Transverse colon (tissue), 3 donors: ENCODE measurements around the gene RFX3.

Source experiments
- EP300 ChIP-seq: sonication (generic); formaldehyde crosslinking; IDR thresholded peaks from one replicate; pipeline ENCODE4 v1.6.1; 2017; ENCODE audit warnings: antibody characterized with exemption, low read depth
- POLR2A ChIP-seq: fragments of 450-650 bp; IDR thresholded peaks from one replicate; pipeline ENCODE4 v1.6.1; 2016; ENCODE audit warnings: antibody characterized with exemption, mild to moderate bottlenecking, moderate library complexity
- TF ChIP-seq, protein P1 (sequence below), 5 experiments: fragments of 200-600 bp in 3 of 5; fragments of 450-650 bp in 2 of 5; sonication (generic) in 3 of 5; IDR thresholded peaks; 1 replicate in 2 of 5; 2 replicates in 3 of 5; pipeline ENCODE4 v1.5.1; 2016 to 2017; ENCODE audit warnings: antibody characterized with exemption in 5 of 5, inconsistent platforms in 3 of 5, mild to moderate bottlenecking in 2 of 5, moderate library complexity in 1 of 5

DNA sequence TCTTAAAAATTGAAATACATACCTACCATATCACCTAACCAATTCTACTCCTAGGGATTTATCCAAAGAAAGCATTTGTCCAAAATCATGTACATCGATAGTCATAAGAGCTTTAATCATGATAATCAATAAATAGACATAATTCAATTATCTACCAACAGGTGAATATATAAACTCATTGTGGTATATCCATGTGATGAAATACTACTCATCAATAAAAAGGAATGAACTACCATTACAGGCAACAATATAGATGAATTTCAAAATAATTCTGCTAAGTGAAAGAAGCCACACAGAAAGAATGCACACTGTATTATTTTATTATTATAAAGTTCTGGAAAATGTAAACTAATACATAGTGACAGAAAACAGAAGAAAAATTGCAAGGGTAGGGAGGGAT is 81.8 kb downstream of the RFX3 start:
- TF ChIP-seq POLR2A, result no peak
- TF ChIP-seq, protein P1, sequence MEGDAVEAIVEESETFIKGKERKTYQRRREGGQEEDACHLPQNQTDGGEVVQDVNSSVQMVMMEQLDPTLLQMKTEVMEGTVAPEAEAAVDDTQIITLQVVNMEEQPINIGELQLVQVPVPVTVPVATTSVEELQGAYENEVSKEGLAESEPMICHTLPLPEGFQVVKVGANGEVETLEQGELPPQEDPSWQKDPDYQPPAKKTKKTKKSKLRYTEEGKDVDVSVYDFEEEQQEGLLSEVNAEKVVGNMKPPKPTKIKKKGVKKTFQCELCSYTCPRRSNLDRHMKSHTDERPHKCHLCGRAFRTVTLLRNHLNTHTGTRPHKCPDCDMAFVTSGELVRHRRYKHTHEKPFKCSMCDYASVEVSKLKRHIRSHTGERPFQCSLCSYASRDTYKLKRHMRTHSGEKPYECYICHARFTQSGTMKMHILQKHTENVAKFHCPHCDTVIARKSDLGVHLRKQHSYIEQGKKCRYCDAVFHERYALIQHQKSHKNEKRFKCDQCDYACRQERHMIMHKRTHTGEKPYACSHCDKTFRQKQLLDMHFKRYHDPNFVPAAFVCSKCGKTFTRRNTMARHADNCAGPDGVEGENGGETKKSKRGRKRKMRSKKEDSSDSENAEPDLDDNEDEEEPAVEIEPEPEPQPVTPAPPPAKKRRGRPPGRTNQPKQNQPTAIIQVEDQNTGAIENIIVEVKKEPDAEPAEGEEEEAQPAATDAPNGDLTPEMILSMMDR (IDR thresholded peaks at IDR 0.05), result no peak
- TF ChIP-seq EP300, result no peak
